B cell (primary cell): Measurements from ENCODE around the gene S100A9.

Experiments
- EZH2 ChIP-seq: IDR thresholded peaks from 2 replicates; pipeline ENCODE4 v1.6.1; 2012; ENCODE audit warnings: borderline replicate concordance, low read depth, mild to moderate bottlenecking, moderate library complexity, low read length; ENCODE audit not compliant: insufficient read depth, poor library complexity, severe bottlenecking
- TF ChIP-seq, protein P1 (sequence below): fragments of 200-600 bp; IDR thresholded peaks from one replicate; pipeline ENCODE4 v1.8.0; 2022; ENCODE audit warnings: antibody characterized with exemption, mild to moderate bottlenecking

DNA sequence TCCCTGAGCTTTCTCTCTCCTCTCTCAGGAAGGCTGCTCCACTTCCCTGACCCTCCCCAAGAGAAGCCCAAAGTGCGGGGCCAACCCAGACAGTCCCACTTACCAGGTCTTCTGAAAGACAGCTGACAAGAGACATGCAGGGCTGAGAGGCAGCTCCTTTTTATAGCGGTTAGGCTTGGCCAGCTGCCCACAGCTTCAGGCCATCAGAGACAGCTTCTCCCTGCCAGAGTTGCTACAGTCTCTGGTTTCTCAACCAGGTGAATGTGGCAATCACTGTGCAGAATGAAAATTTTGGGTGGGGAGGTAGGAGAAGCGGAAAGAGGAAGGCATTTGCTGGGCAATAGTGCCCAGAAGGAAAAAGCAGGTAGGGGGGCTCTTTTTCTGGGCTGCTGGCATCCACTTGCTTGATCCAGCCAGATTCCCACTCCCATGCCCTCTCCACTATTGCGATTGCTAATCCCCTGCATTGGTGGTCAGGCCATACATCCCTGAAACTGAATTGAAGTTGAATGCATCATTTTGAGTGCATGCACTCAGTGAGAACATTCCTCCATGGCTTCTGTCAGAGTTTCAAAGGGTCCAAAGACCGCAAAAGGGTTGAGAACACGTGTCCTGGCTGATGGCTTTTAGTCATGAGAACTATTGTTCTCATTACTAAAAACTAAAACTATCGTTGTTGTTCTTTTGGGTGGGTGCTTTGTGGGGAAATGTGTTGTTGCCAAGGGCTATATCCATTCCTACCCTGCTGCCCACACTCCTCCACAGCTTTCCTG, 33.5 kb downstream of the S100A9 start, which contains the start of gene S100A8:
- TF ChIP-seq, protein P1, sequence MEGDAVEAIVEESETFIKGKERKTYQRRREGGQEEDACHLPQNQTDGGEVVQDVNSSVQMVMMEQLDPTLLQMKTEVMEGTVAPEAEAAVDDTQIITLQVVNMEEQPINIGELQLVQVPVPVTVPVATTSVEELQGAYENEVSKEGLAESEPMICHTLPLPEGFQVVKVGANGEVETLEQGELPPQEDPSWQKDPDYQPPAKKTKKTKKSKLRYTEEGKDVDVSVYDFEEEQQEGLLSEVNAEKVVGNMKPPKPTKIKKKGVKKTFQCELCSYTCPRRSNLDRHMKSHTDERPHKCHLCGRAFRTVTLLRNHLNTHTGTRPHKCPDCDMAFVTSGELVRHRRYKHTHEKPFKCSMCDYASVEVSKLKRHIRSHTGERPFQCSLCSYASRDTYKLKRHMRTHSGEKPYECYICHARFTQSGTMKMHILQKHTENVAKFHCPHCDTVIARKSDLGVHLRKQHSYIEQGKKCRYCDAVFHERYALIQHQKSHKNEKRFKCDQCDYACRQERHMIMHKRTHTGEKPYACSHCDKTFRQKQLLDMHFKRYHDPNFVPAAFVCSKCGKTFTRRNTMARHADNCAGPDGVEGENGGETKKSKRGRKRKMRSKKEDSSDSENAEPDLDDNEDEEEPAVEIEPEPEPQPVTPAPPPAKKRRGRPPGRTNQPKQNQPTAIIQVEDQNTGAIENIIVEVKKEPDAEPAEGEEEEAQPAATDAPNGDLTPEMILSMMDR = no peak
- no peak for TF ChIP-seq EZH2
